CD4-positive, alpha-beta T cell treated with Interferon alpha-2 for 1 hour (primary cell): Measurements from ENCODE around the gene TOPORS.

Experiments
- DNase-seq, 2 donors: peaks; one replicate each; pipeline ENCODE4 v3.0.0-alpha.2; 2020 to 2022

TOPORS gene

DNA sequence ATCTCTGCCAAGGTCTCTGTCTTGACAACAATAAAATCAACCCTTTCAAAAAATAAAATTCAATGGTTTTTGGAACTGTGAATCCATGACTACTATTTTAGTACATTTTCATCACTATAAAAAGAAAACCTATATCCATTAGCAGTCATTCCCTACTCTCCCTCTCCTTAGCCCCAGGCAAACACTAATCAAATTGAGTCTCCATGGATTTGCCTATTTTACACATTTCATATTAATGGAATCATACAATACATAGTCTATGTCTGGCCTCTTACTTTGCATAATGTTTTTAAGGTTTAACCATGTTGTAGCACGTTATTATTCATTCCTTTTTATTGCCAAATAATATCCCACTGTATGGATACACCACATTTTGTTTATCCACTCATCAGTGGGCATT lies 50.5 kb downstream of the TOPORS start:
- no peak for DNase-seq

DNA sequence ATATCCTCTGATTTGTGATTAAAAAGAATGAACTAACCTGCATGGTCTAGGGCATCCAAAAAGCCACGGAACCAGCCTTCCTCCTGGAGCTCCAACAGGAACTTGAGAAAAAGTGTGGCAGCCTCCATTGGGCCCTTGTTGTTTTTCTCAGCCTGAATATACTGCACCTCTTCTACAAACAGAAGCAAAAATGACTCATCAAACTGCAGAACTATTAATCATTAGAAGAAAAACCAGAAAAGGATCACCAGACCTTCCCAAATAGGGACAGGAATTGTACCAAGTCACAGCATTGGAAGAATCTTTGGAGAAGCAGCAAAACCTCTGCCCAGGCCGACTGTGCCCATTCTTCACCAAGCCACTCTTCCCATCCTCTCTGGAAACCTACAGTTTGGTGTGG lies 51.6 kb downstream of the TOPORS start:
- DNase-seq, result no peak

DNA sequence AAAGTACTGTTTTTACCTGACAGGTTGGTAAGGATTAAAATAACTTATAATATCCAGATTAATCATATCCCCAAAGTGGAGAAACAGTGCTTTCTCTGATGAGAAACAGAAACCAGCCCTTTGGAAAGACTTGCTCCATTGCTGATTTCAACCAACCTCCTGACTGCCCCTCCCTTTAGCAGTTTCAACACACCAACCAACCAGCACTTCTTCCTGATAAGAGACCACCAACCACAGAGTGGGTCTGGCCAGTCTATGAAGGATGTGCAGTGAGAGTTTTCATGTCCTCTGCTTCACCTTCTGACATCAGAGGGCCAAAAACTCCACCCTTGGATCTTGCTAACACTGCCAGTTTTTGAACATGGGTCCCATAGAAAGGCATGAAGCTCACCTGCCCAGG lies 54.5 kb downstream of the TOPORS start:
- DNase-seq, result no peak

DNA sequence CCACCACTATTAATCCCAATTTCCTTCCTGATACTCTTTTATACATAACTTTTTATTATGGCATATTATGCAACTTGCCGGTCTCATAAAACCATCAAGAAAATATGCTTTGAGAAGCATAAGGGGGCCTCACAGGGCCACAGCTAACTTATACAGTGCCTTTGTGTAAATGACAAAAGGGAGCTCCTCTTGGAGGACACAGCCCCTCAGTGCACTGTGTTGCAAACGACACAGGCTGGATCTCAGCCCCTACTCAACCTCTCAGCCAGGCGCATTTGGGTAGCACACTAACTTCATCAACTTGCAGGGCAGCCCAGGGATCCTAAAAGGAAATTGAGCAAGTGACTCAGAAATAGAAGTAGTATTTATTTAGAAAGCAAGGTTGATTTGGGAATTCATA lies 61.8 kb downstream of the TOPORS start:
- no peak for DNase-seq
